Esophagus squamous epithelium (tissue), 4 donors: ENCODE data around the gene LRRC74B.

Experiments
- POLR2A ChIP-seq, 4 donors: fragments of 450-650 bp; IDR thresholded peaks; one replicate each; pipeline ENCODE4 v1.6.1; 2017; ENCODE audit warnings: antibody characterized with exemption in 4 of 4, mild to moderate bottlenecking in 4 of 4, moderate library complexity in 3 of 4
- TF ChIP-seq, protein P1 (sequence below), 6 experiments: fragments of 450-650 bp in 4 of 6; fragments of 200-600 bp in 2 of 6; sonication (generic) in 2 of 6; IDR thresholded peaks; one replicate each; pipeline ENCODE4 v1.5.1; 2016 to 2019; ENCODE audit warnings: antibody characterized with exemption in 6 of 6, mild to moderate bottlenecking in 4 of 6, moderate library complexity in 4 of 6

DNA sequence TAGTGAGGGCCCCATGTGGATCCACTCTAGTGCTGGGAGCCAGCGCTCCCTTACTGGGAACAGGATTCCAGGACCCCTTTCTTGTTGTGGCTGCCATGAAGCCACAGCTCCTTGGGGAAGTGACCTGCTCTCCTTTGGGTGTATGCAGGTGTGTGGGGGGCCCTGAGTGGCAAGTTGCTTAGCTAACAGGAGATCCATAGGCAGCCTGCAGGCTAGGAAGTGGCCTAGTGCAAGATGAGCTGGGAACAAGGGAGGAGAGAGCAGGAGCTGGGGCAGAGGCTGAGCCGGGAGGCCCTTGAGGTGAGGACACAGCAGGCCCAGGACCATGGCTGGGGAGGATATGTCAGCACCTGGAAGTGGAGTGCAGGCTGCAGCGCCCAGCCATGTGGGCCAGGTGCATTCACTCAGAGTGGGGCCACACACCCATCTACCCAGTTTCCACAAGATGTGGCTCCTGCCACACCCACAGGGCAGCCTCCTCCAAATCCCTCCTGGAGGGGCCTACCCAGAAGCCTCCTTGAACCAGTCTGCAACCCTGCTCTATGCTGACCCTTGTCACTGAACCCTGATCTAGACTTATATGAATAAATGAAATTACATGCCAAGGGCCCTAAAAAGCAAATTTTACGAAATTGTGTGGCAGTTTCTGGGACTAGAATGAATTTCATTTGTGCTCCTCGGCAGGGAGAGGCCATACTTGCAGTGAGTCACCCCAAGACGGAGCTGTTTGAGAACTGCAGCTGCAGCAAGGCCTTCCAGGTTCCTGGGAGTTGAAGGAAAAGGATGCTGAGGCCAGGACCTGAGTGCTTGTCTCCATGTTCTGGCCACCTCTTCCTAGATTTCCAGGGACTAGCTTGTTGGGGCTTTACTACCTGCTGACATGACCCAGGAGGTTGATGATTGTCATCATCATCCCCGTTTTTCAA is 47.1 kb upstream of the LRRC74B start:
- no peak for TF ChIP-seq POLR2A (IDR thresholded peaks at IDR 0.05)
- TF ChIP-seq, protein P1, sequence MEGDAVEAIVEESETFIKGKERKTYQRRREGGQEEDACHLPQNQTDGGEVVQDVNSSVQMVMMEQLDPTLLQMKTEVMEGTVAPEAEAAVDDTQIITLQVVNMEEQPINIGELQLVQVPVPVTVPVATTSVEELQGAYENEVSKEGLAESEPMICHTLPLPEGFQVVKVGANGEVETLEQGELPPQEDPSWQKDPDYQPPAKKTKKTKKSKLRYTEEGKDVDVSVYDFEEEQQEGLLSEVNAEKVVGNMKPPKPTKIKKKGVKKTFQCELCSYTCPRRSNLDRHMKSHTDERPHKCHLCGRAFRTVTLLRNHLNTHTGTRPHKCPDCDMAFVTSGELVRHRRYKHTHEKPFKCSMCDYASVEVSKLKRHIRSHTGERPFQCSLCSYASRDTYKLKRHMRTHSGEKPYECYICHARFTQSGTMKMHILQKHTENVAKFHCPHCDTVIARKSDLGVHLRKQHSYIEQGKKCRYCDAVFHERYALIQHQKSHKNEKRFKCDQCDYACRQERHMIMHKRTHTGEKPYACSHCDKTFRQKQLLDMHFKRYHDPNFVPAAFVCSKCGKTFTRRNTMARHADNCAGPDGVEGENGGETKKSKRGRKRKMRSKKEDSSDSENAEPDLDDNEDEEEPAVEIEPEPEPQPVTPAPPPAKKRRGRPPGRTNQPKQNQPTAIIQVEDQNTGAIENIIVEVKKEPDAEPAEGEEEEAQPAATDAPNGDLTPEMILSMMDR (IDR thresholded peaks at IDR 0.05), result no peak
